ENCODE results near the gene BOLA3. TPM values are rescaled to one million over a fixed set of nuclear protein-coding genes. Genes with fewer than 3 reads are reported as not detected.

Gene BOLA3
- total and polyA plus RNA-seq, 2 donors (not counting 3 experiments of a cell fraction or from before 2014, with no cell fraction given) = 28.7 to 42.4 TPM

GRCh38 chr2:74138600-74139323, 8.9 kb downstream of the BOLA3 start:
- no peaks in the 10 kb centered on the region for H3K9me3 ChIP-seq (replicated peaks; ENCODE audit: control insufficient read depth, insufficient read depth, low read length)
- H3K79me2 ChIP-seq (ENCODE audit: control insufficient read depth, insufficient read depth, low read length) = no peaks in the 10 kb centered on the region
- H3K4me2 ChIP-seq (ENCODE audit: insufficient read depth, low read length) = no peak overlapping the region
- no peak overlapping the region for H2AFZ ChIP-seq (ENCODE audit: low read depth, low read length)
- H4K20me1 ChIP-seq (replicated peaks; ENCODE audit: control insufficient read depth, extremely low read depth, insufficient read depth, low read length) = no peaks in the 10 kb centered on the region
- H3K27me3 ChIP-seq (ENCODE audit: control insufficient read depth in 2 of 2, insufficient read depth in 2 of 2, low read length in 2 of 2) = no peaks in the 10 kb centered on the region
- intact Hi-C loops (cut with micrococcal nuclease) (loop anchor here (5.0 kb wide), 1 partner anchor 906 kb away; the partner anchor contains the start of genes CCT7 and PRADC1), dilution Hi-C loops (cut with MboI; ENCODE audit: extremely low pct_ligation_motif_present, low sequenced_read_pairs) (no loop called here)
- no peak overlapping the region for H3K27ac ChIP-seq (ENCODE audit: insufficient read depth, low read depth, low read length)
- no peaks in the 10 kb centered on the region for H3K9me1 ChIP-seq (replicated peaks; ENCODE audit: control insufficient read depth, extremely low read depth, insufficient read depth, low read length)
- FAIRE-seq (no peak), DNase-seq (ENCODE audit: low read depth, low spot score) (no peak)
- H3K4me1 ChIP-seq (ENCODE audit: control insufficient read depth, extremely low read depth, insufficient read depth, low read length) = no peaks in the 10 kb centered on the region
- peaks cover 0 to 3% of the 10 kb centered on the region in 2 experiments for H3K36me3 ChIP-seq (ENCODE audit: control insufficient read depth in 2 of 2, extremely low read depth in 1 of 2, insufficient read depth in 2 of 2, low read length in 2 of 2)
- CTCF ChIA-PET = interaction anchor here (0.7 to 1.9 kb wide), 5 partner anchors 10 to 312 kb away, joined by 3 to 6 read pairs (median 3); partner anchors contain the start of gene STAMBP
- BruUV-seq (replicated peaks) = no TSS peak
- no peak overlapping the region for H3K4me3 ChIP-seq (replicated peaks in 1 of 3; ENCODE audit: insufficient read depth in 1 of 3, low read depth in 1 of 3, low read length in 3 of 3)
- POLR2A ChIA-PET = no interaction called here
- TF ChIP-seq, protein P1, sequence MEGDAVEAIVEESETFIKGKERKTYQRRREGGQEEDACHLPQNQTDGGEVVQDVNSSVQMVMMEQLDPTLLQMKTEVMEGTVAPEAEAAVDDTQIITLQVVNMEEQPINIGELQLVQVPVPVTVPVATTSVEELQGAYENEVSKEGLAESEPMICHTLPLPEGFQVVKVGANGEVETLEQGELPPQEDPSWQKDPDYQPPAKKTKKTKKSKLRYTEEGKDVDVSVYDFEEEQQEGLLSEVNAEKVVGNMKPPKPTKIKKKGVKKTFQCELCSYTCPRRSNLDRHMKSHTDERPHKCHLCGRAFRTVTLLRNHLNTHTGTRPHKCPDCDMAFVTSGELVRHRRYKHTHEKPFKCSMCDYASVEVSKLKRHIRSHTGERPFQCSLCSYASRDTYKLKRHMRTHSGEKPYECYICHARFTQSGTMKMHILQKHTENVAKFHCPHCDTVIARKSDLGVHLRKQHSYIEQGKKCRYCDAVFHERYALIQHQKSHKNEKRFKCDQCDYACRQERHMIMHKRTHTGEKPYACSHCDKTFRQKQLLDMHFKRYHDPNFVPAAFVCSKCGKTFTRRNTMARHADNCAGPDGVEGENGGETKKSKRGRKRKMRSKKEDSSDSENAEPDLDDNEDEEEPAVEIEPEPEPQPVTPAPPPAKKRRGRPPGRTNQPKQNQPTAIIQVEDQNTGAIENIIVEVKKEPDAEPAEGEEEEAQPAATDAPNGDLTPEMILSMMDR (IDR thresholded peaks at IDR 0.05; ENCODE audit: extremely low read depth in 1 of 2, insufficient read depth in 1 of 2, low read depth in 1 of 2, low read length in 2 of 2) = peak in 1 of 2 donors; percentile 11
- TF ChIP-seq EZH2 (IDR thresholded peaks at IDR 0.05; ENCODE audit: borderline replicate concordance, low read depth, low read length, severe bottlenecking) = no peak
- H3K9ac ChIP-seq (replicated peaks; ENCODE audit: extremely low read depth, insufficient read depth, low read length) = no peak overlapping the region
